ENCODE data around the gene SIGLEC15.

GRCh38 chr18:45817543-45817942, 7.9 kb upstream of the SIGLEC15 start:
- TF ChIP-seq EP300 (IDR thresholded peaks at IDR 0.05) (no peak), RAD21 (conservative IDR thresholded peaks at IDR 0.05 in 1 of 2, IDR thresholded peaks at IDR 0.05 in 1 of 2) (no peak), JUNB (IDR thresholded peaks at IDR 0.05) (no peak), CTCF (IDR thresholded peaks at IDR 0.05) (no peak)
